HepG2 (cell line): ENCODE results near the gene STK11. TPM values are rescaled to one million over a fixed set of nuclear protein-coding genes. Genes with fewer than 3 reads are reported as not detected.

Source experiments
- ETS1 ChIP-seq: sonication (generic); formaldehyde crosslinking; IDR thresholded peaks from 2 replicates; pipeline ENCODE4 v1.4.0; 2020; ENCODE audit warnings: missing genetic modification reagents
- LBX2 ChIP-seq: sonication (generic); formaldehyde crosslinking; IDR thresholded peaks from 2 replicates; pipeline ENCODE4 v1.5.0; 2020; ENCODE audit warnings: missing genetic modification reagents, mild to moderate bottlenecking, borderline replicate concordance
- NR2C2 ChIP-seq: sonication (generic); formaldehyde crosslinking; IDR thresholded peaks from 2 replicates; pipeline ENCODE4 v1.4.0; 2020; ENCODE audit warnings: missing genetic modification reagents, mild to moderate bottlenecking, moderate library complexity, borderline replicate concordance
- PRDM10 ChIP-seq: sonication (generic); formaldehyde crosslinking; IDR thresholded peaks from 2 replicates; pipeline ENCODE4 v1.4.0; 2020; ENCODE audit warnings: low read depth, missing genetic modification reagents
- THAP7 ChIP-seq: sonication (generic); formaldehyde crosslinking; IDR thresholded peaks from 2 replicates; pipeline ENCODE4 v1.8.1; 2023; ENCODE audit warnings: mild to moderate bottlenecking, missing genetic modification reagents
- ZBTB10 ChIP-seq: sonication (generic); formaldehyde crosslinking; IDR thresholded peaks from 2 replicates; pipeline ENCODE4 v1.4.0; 2020; ENCODE audit warnings: missing genetic modification reagents, borderline replicate concordance
- ZBTB20 ChIP-seq: sonication (generic); formaldehyde crosslinking; IDR thresholded peaks from 2 replicates; pipeline ENCODE4 v1.8.1; 2023; ENCODE audit warnings: missing genetic modification reagents, low read depth, mild to moderate bottlenecking, borderline replicate concordance
- polyA plus RNA-seq, 8 experiments: library from polyadenylated mRNA; depleted of rRNA in 3 of 8; stranded (reverse) in 7 of 8; unstranded in 1 of 8; fragments of >200 nt; fragmentation: Illumina TruSeq in 4 of 8; extraction: Trizol in 4 of 8; gene quantifications; 2 replicates each; pipeline versions ENCODE4 v1.2.1 to v1.2.3, GENCODE V29; 2011 to 2016; ENCODE audit warnings: low read depth in 4 of 8, missing spikeins in 1 of 8, mixed read lengths in 1 of 8; ENCODE audit not compliant: insufficient read depth in 1 of 8
- total RNA-seq, 5 experiments: library from RNA; depleted of rRNA; stranded (reverse); fragments of >200 nt; fragmentation: Illumina TruSeq; extraction: Trizol; gene quantifications; 2 replicates each; pipeline ENCODE4 v1.2.3, GENCODE V29; 2016; ENCODE audit warnings: low read depth in 1 of 5

The STK11 gene
- total and polyA plus RNA-seq, 2 of the 13 experiments (the other 11 are each of a cell fraction or from before 2014, with no cell fraction given) = 27.5 to 43.6 TPM

GRCh38 chr19:1261538-1261797, 55.9 kb downstream of the STK11 start (continued):
- TF ChIP-seq ZBTB10 (CRISPR knock-in tag) (no peak; the same call in 1 of the 2 replicates), THAP7 (CRISPR knock-in tag) (peak; percentile 49; the same call in 1 of the 2 replicates), NR2C2 (CRISPR knock-in tag) (no peak), LBX2 (CRISPR knock-in tag) (no peak), ZBTB20 (0 out of 2 replicates have a peak, but pooled peaks have one; percentile 6), PRDM10 (CRISPR knock-in tag) (no peak), ETS1 (0 out of 2 replicates have a peak, but pooled peaks have one; percentile 41)
